GM10266 (cell line): Measurements from ENCODE around the gene SH3BGRL2.
A peak's percentile ranks its signal among the peaks of the same experiment; 100 is the strongest.

ENCODE experiments used
- DNase-seq: peaks from one replicate; pipeline ENCODE4 v3.0.0; 2012; ENCODE audit errors: extremely low spot score
- CTCF ChIP-seq: IDR thresholded peaks from 2 replicates; pipeline ENCODE4 v1.5.1; 2012; ENCODE audit warnings: mild to moderate bottlenecking, low read depth; ENCODE audit not compliant: control insufficient read depth, insufficient read depth; ENCODE audit errors: missing control alignments

Gene SH3BGRL2

GRCh38 chr6:79626811-79627210 is 4.3 kb upstream of the SH3BGRL2 start:
- TF ChIP-seq CTCF = no peak
- no peak for DNase-seq

- DNase-seq = peak; percentile 31
- no peak for TF ChIP-seq CTCF
Measured at GRCh38 chr6:79627422-79627821, 3.7 kb upstream of the SH3BGRL2 start.

GRCh38 chr6:79628466-79629288 is 2.5 kb upstream of the SH3BGRL2 start:
- no peak for TF ChIP-seq CTCF
- DNase-seq = no peak

GRCh38 chr6:79630380-79630882 is 698 bp upstream of the SH3BGRL2 start:
- DNase-seq = peak; percentile 35
- no peak for TF ChIP-seq CTCF

- DNase-seq = no peak
- TF ChIP-seq CTCF = no peak
Measured at GRCh38 chr6:79631693-79632172, 604 bp downstream of the SH3BGRL2 start.

GRCh38 chr6:79632580-79632979 is 1.5 kb downstream of the SH3BGRL2 start:
- no peak for DNase-seq
- TF ChIP-seq CTCF = no peak
